GM23248 (cell line): ENCODE measurements around the gene LYPD1.

Experiments used
- EZH2 ChIP-seq: fragments of 200-600 bp; sonication (generic); IDR thresholded peaks from 2 replicates; pipeline ENCODE4 v1.6.1; 2018; ENCODE audit warnings: antibody characterized with exemption, mild to moderate bottlenecking; ENCODE audit not compliant: insufficient read depth, poor library complexity, severe bottlenecking
- EZH2phosphoT487 ChIP-seq: fragments of 200-600 bp; sonication (generic); IDR thresholded peaks from 2 replicates; pipeline ENCODE4 v1.6.1; 2018; ENCODE audit warnings: antibody characterized with exemption, moderate library complexity, mild to moderate bottlenecking, low read depth; ENCODE audit not compliant: insufficient read depth

DNA sequence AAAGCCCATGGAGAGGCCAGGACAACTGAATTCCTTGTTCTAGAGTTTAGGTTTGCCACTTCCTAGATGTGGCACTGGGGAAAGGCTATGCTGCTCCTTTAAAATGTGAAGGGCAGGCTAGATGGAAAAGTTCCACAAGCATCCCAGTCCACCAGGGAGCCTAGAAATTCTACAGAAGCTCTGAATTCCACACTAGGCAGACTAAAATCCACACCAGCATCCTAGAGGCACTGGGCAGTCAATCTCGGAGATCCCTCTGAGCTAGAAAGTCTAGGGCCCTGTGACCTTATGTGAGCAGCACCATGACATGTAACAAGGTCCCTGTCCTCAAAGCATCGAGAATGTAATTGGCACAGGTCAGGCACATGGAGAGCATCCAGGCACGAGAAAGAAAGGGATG, 71.5 kb downstream of the LYPD1 start:
- TF ChIP-seq EZH2phosphoT487 (no peak), EZH2 (no peak)
